ENCODE measurements around the gene WIF1. TPM values are rescaled to one million over a fixed set of nuclear protein-coding genes. Genes with fewer than 3 reads are reported as not detected.

The WIF1 gene
- total RNA-seq, 3 donors from 2014 or later (not counting 1 experiment from before 2014, with no cell fraction given), result not detected

DNA sequence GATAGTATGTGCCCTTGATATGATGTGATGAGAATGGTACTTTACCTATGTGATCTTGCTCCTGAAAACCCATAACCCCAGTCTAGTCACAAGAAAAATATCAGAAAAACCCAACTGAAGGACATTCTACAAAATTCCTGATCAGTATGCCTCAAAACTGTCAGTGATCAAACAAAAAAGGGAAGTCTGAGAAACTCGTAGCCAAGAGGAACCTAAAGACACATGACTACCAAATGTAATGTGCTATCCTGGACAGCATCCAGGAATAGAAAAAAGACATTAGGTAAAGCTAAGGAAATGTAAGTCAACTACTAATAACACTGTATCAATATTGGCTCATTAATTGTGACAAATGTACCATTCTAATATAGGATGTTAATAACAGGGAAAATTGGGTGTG lies 4.1 kb upstream of the WIF1 start:
- Histone ChIP-seq H3K27ac (ENCODE audit: low read length) (no peak overlapping the region), H3K27me3 (ENCODE audit: control insufficient read depth, insufficient read depth, low read length) (peaks cover 42% of the 10 kb centered on the region), H3K4me1 (ENCODE audit: control insufficient read depth, insufficient read depth, low read length) (peaks cover 8% of the 10 kb centered on the region), H3K36me3 (ENCODE audit: control insufficient read depth, insufficient read depth, low read length) (no peaks in the 10 kb centered on the region), H3K9me3 (ENCODE audit: control insufficient read depth, insufficient read depth, low read length) (no peaks in the 10 kb centered on the region), H3K4me3 (ENCODE audit: low read length) (no peak overlapping the region)
- Mint-ChIP-seq H3K36me3 (no peaks in the 10 kb centered on the region), H3K27ac (no peak overlapping the region), H3K4me3 (no peak overlapping the region), H3K27me3 (ENCODE audit: low read depth in 2 of 2) (peaks cover 17 to 22% of the 10 kb centered on the region in 2 donors), H3K4me1 (peaks cover 7 to 9% of the 10 kb centered on the region in 2 donors), H3K9me3 (no peaks in the 10 kb centered on the region)
- intact Hi-C loops (cut with micrococcal nuclease), result no loop called here
- DNase-seq (no peak), ATAC-seq (no peak)
- 9% methylated on average over 1 of the region's 1 CpG for WGBS (ENCODE audit: insufficient coverage)
- TF ChIP-seq, protein P1, sequence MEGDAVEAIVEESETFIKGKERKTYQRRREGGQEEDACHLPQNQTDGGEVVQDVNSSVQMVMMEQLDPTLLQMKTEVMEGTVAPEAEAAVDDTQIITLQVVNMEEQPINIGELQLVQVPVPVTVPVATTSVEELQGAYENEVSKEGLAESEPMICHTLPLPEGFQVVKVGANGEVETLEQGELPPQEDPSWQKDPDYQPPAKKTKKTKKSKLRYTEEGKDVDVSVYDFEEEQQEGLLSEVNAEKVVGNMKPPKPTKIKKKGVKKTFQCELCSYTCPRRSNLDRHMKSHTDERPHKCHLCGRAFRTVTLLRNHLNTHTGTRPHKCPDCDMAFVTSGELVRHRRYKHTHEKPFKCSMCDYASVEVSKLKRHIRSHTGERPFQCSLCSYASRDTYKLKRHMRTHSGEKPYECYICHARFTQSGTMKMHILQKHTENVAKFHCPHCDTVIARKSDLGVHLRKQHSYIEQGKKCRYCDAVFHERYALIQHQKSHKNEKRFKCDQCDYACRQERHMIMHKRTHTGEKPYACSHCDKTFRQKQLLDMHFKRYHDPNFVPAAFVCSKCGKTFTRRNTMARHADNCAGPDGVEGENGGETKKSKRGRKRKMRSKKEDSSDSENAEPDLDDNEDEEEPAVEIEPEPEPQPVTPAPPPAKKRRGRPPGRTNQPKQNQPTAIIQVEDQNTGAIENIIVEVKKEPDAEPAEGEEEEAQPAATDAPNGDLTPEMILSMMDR (IDR thresholded peaks at IDR 0.05), result no peak

DNA sequence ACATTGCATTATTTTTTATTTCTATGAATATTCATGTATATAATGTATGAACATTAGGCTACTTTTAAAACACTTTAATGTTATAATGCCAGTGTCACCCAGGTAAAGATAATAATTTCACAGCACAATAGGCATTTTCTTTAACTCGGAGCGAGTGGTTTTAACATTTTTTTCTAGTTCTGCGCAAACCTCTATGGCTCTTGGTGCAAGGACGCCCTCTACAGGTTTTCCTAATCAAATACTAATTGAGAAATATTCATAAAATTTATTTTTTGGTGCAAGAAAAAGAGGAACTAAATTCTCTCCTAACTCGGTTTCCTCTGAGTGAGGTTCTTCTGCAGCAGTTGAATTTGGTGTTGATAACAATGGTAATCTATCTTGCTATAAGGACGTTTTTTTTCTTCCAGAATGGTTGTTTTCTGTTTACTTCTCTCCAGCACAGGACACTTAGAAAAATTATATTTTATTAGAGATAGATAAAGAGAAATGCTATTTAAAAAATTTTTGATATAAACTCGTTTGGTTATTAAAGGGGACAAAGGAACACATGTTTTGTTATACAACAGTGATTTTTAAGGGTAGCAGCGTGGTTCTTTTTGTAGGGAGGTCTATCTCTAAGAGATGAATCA lies 2.4 kb upstream of the WIF1 start:
- 9% methylated on average over 5 of the region's 8 CpGs for WGBS (ENCODE audit: insufficient coverage)
- no peak for ATAC-seq
- Histone ChIP-seq H3K36me3 (ENCODE audit: control insufficient read depth, insufficient read depth, low read length) (no peaks in the 10 kb centered on the region), H3K4me3 (ENCODE audit: low read length) (no peak overlapping the region), H3K27ac (ENCODE audit: low read length) (no peak overlapping the region), H3K9me3 (ENCODE audit: control insufficient read depth, insufficient read depth, low read length) (no peaks in the 10 kb centered on the region), H3K27me3 (ENCODE audit: control insufficient read depth, insufficient read depth, low read length) (peaks cover 51% of the 10 kb centered on the region), H3K4me1 (ENCODE audit: control insufficient read depth, insufficient read depth, low read length) (peaks cover 8% of the 10 kb centered on the region)
- no peak overlapping the region for H3K4me3 Mint-ChIP-seq
- H3K9me3 Mint-ChIP-seq, result no peaks in the 10 kb centered on the region
- TF ChIP-seq, protein P1 (IDR thresholded peaks at IDR 0.05), result peak; percentile 58
- DNase-seq, result peak in 1 of 2 donors; percentile 47
- no peak overlapping the region for H3K27ac Mint-ChIP-seq
- intact Hi-C loops (cut with micrococcal nuclease), result loop anchor here (5.0 kb wide), 1 partner anchor 109 kb away; no protein-coding TSS in a partner anchor
- H3K4me1 Mint-ChIP-seq, result peaks cover 7 to 9% of the 10 kb centered on the region in 2 donors
- H3K36me3 Mint-ChIP-seq, result no peaks in the 10 kb centered on the region
- peaks cover 22 to 28% of the 10 kb centered on the region in 2 donors for H3K27me3 Mint-ChIP-seq (ENCODE audit: low read depth in 2 of 2)

DNA sequence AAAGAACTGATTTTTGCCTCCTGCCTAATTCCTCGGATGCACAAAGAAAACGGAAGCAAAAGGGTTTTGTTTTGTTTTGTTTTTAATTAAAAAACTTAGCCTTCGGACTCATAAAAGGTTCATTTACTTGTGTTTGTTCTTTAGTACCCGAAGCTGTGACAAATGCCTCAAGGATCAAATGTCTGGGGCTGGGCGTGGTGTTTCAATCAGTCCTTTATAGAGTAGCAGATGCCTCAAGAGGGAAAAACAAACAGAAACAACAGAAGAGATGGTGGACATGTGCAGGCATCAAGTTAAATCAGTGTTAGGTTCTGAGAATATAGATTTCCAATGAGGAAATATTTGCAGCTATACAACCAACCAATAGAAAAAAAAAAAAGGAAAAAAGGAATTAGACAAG lies 1.6 kb upstream of the WIF1 start:
- WGBS (ENCODE audit: insufficient coverage), result 94% methylated on average over 5 of the region's 5 CpGs

More for the DNA sequence above, 1.6 kb upstream of the WIF1 start:
- Histone ChIP-seq H3K36me3 (ENCODE audit: control insufficient read depth, insufficient read depth, low read length) (no peaks in the 10 kb centered on the region), H3K4me1 (ENCODE audit: control insufficient read depth, insufficient read depth, low read length) (peaks cover 8% of the 10 kb centered on the region), H3K27ac (ENCODE audit: low read length) (no peak overlapping the region), H3K27me3 (ENCODE audit: control insufficient read depth, insufficient read depth, low read length) (peaks cover 55% of the 10 kb centered on the region), H3K4me3 (ENCODE audit: low read length) (no peak overlapping the region), H3K9me3 (ENCODE audit: control insufficient read depth, insufficient read depth, low read length) (no peaks in the 10 kb centered on the region)
- Mint-ChIP-seq H3K36me3 (no peaks in the 10 kb centered on the region), H3K27ac (no peak overlapping the region), H3K27me3 (ENCODE audit: low read depth in 2 of 2) (peaks cover 26 to 30% of the 10 kb centered on the region in 2 donors), H3K9me3 (no peaks in the 10 kb centered on the region), H3K4me3 (no peak overlapping the region), H3K4me1 (peaks cover 7 to 9% of the 10 kb centered on the region in 2 donors)
- intact Hi-C loops (cut with micrococcal nuclease), result loop anchor here (5.0 kb wide), 1 partner anchor 110 kb away; no protein-coding TSS in a partner anchor
- ATAC-seq (no peak), DNase-seq (no peak)
- TF ChIP-seq, protein P1 (IDR thresholded peaks at IDR 0.05), result no peak
